HTR-8/SVneo (cell line): ENCODE results near the gene ATF7.
A peak's percentile ranks its signal among the peaks of the same experiment; 100 is the strongest.
"Not testable (repeated sequence)": the region's sequence is repeated elsewhere in the genome, so short reads cannot be mapped to it uniquely, and the experiment has no call there.

Experiments
- DNase-seq: peaks from one replicate; pipeline ENCODE4 v3.0.0; 2011; ENCODE audit warnings: low spot score, mixed read lengths; ENCODE audit not compliant: insufficient read length
- FAIRE-seq: peaks from 2 replicates; lab custom pipeline; 2011; peaks lifted over from hg19 to GRCh38; lab: Jason Lieb, UNC

ATF7 gene

GRCh38 chr12:53625946-53626701, at the start of gene ATF7:
ATF7 (minus strand) TSS chr12:53626382; CDS start chr12:53601000, 25,382 bp downstream.
- peak; percentile 79 for FAIRE-seq
- peak; percentile 94 for DNase-seq

GRCh38 chr12:53674977-53675700, 49.0 kb upstream of the ATF7 start:
- DNase-seq (no peak), FAIRE-seq (no peak)

- DNase-seq (no peak), FAIRE-seq (no peak)
Observed at GRCh38 chr12:53670971-53671370, 44.8 kb upstream of the ATF7 start.

GRCh38 chr12:53670308-53670707, 44.1 kb upstream of the ATF7 start:
- FAIRE-seq (no peak), DNase-seq (no peak)

GRCh38 chr12:53667080-53667479, 40.9 kb upstream of the ATF7 start:
- DNase-seq (no peak), FAIRE-seq (no peak)

GRCh38 chr12:53664936-53665335, 38.8 kb upstream of the ATF7 start:
- DNase-seq: no peak
- no peak for FAIRE-seq

GRCh38 chr12:53664191-53664590, 38.0 kb upstream of the ATF7 start:
- FAIRE-seq: no peak
- DNase-seq: no peak

- DNase-seq: no peak
- FAIRE-seq: no peak
Observed at GRCh38 chr12:53660041-53660440, 33.9 kb upstream of the ATF7 start.

GRCh38 chr12:53659571-53659981, 33.4 kb upstream of the ATF7 start:
- FAIRE-seq: no peak

GRCh38 chr12:53659011-53659551, 32.9 kb upstream of the ATF7 start:
- no peak for DNase-seq
- FAIRE-seq: no peak

More at GRCh38 chr12:53659571-53659981, 33.4 kb upstream of the ATF7 start:
- no peak for DNase-seq

GRCh38 chr12:53657041-53657440, 30.9 kb upstream of the ATF7 start:
- FAIRE-seq (no peak), DNase-seq (no peak)

- DNase-seq: no peak
- FAIRE-seq: no peak
Observed at GRCh38 chr12:53653595-53653994, 27.4 kb upstream of the ATF7 start.

GRCh38 chr12:53652366-53652765, 26.2 kb upstream of the ATF7 start:
- FAIRE-seq (no peak), DNase-seq (no peak)

GRCh38 chr12:53651737-53652136, 25.6 kb upstream of the ATF7 start:
- FAIRE-seq: no peak
- no peak for DNase-seq

GRCh38 chr12:53646300-53646699, 20.1 kb upstream of the ATF7 start:
- DNase-seq, FAIRE-seq: not testable (repeated sequence)

- no peak for FAIRE-seq
- DNase-seq: no peak
Observed at GRCh38 chr12:53645165-53645564, 19.0 kb upstream of the ATF7 start.

- no peak for FAIRE-seq
- DNase-seq: no peak
Observed at GRCh38 chr12:53644133-53644532, 18.0 kb upstream of the ATF7 start.

GRCh38 chr12:53643232-53643979, 17.2 kb upstream of the ATF7 start:
- FAIRE-seq: no peak
- no peak for DNase-seq

GRCh38 chr12:53638057-53638456, 11.9 kb upstream of the ATF7 start:
- DNase-seq: no peak
- FAIRE-seq: no peak

- no peak for DNase-seq
- no peak for FAIRE-seq
Observed at GRCh38 chr12:53636641-53637040, 10.5 kb upstream of the ATF7 start.

GRCh38 chr12:53635708-53636107, 9.5 kb upstream of the ATF7 start:
- not testable (repeated sequence) for DNase-seq, FAIRE-seq
